Measurements from ENCODE around the gene BTAF1. TPM values are rescaled to one million over a fixed set of nuclear protein-coding genes. Genes with fewer than 3 reads are reported as not detected.

BTAF1 gene
- total RNA-seq, 4 donors from 2014 or later = 42.6 to 61.3 (median 46.6) TPM

GRCh38 chr10:92074126-92074887 lies 150.7 kb downstream of the BTAF1 start:
- Histone ChIP-seq H3K9me3 (no peaks in the 10 kb centered on the region), H3K4me3 (replicated peaks in 1 of 3) (no peak overlapping the region), H3K27me3 (no peaks in the 10 kb centered on the region), H3K4me1 (no peaks in the 10 kb centered on the region), H3K36me3 (no peaks in the 10 kb centered on the region), H3K27ac (no peak overlapping the region)
- WGBS, 2 donors = 89 to 91% methylated on average over 6 of the region's 6 CpGs
- intact Hi-C loops (cut with DNase I) = no loop called here
- no peak for DNase-seq
- TF ChIP-seq CTCF (IDR thresholded peaks at IDR 0.05) (peak in 2 of 6 experiments; percentile 16 to 20), POLR2A (IDR thresholded peaks at IDR 0.05) (no peak)

GRCh38 chr10:92075829-92076228 lies 152.3 kb downstream of the BTAF1 start:
- Histone ChIP-seq H3K4me3 (replicated peaks in 1 of 3) (no peak overlapping the region), H3K27me3 (no peaks in the 10 kb centered on the region), H3K36me3 (peaks cover 3 to 8% of the 10 kb centered on the region in 2 donors), H3K9me3 (no peaks in the 10 kb centered on the region), H3K4me1 (no peaks in the 10 kb centered on the region), H3K27ac (no peak overlapping the region)
- no peak for DNase-seq
- intact Hi-C loops (cut with DNase I) = no loop called here
- TF ChIP-seq CTCF (IDR thresholded peaks at IDR 0.05) (no peak), POLR2A (IDR thresholded peaks at IDR 0.05) (no peak)

- no peaks in the 10 kb centered on the region for H3K4me1 ChIP-seq
- TF ChIP-seq CTCF (IDR thresholded peaks at IDR 0.05) (no peak), POLR2A (IDR thresholded peaks at IDR 0.05) (no peak)
- no peak overlapping the region for H3K4me3 ChIP-seq (replicated peaks in 1 of 3)
- intact Hi-C loops (cut with DNase I) = no loop called here
- peaks cover 5 to 13% of the 10 kb centered on the region in 2 donors for H3K36me3 ChIP-seq
- H3K27me3 ChIP-seq = no peaks in the 10 kb centered on the region
- DNase-seq = no peak
- H3K9me3 ChIP-seq = no peaks in the 10 kb centered on the region
- H3K27ac ChIP-seq = no peak overlapping the region
Measured at GRCh38 chr10:92076722-92077121, 153.2 kb downstream of the BTAF1 start.

- Histone ChIP-seq H3K27me3 (no peaks in the 10 kb centered on the region), H3K4me1 (peaks cover 9 to 11% of the 10 kb centered on the region in 2 donors), H3K36me3 (peaks cover 5 to 13% of the 10 kb centered on the region in 2 donors), H3K9me3 (no peaks in the 10 kb centered on the region), H3K27ac (no peak overlapping the region), H3K4me3 (replicated peaks in 1 of 3) (no peak overlapping the region)
- DNase-seq = no peak
- WGBS, 2 donors = 97 to 98% methylated on average over 6 of the region's 6 CpGs
- intact Hi-C loops (cut with DNase I) = no loop called here
- TF ChIP-seq CTCF (IDR thresholded peaks at IDR 0.05) (no peak), POLR2A (IDR thresholded peaks at IDR 0.05) (no peak)
Measured at GRCh38 chr10:92079003-92079402, 155.4 kb downstream of the BTAF1 start.

Small RNA genes within 50 kb of the gene (small RNA-seq; reads per million reads assigned to genes)
- gene AL359198.2 (not detected), gene RF00402 (not detected)

Other genes starting within 250 kb of the BTAF1 start
- 10 to 100 TPM; 56.5 to 99.7 (median 66.1) TPM for gene TNKS2, start 125.3 kb upstream of the BTAF1 start, total RNA-seq
- 1 to 10 TPM in 3 of 4 donors, under 1 TPM in 1; 0.96 to 2.6 (median 2.0) TPM for gene FGFBP3, start 14.3 kb upstream of the BTAF1 start, total RNA-seq

All from thyroid gland (tissue), 4 donors.